Esophagus squamous epithelium (tissue), 5 donors: Measurements from ENCODE around the gene SPAG17. TPM values are rescaled to one million over a fixed set of nuclear protein-coding genes. Genes with fewer than 3 reads are reported as not detected.
A peak's percentile ranks its signal among the peaks of the same experiment; 100 is the strongest.

ENCODE experiments used
- DNase-seq: peaks from one replicate; lab custom pipeline; 2025; lab: John Stamatoyannopoulos, UW
- H3K27ac ChIP-seq, 4 donors: fragments of 200-600 bp; sonication (generic); one replicate each; pipeline ENCODE4 v1.5.1; 2016 to 2019; ENCODE audit warnings: mild to moderate bottlenecking in 1 of 4
- H3K27me3 ChIP-seq, 4 donors: fragments of 200-600 bp; sonication (generic); 1 replicate in 3 of 4; 2 replicates in 1 of 4; pipeline versions ENCODE4 v1.5.1 to v1.6.0; 2017 to 2021; ENCODE audit warnings: antibody characterized with exemption in 1 of 4
- H3K36me3 ChIP-seq, 3 donors: fragments of 200-600 bp; sonication (generic); one replicate each; pipeline ENCODE4 v1.5.1; 2016 to 2019
- H3K4me1 ChIP-seq, 3 donors: fragments of 200-600 bp; sonication (generic); one replicate each; pipeline ENCODE4 v1.5.1; 2017 to 2019
- H3K4me3 ChIP-seq, 4 donors: fragments of 200-600 bp; sonication (generic); 1 replicate in 3 of 4; 2 replicates in 1 of 4; pipeline ENCODE4 v1.5.1; 2016 to 2019; ENCODE audit warnings: mild to moderate bottlenecking in 2 of 4, moderate library complexity in 1 of 4
- H3K9me3 ChIP-seq, 3 donors: fragments of 200-600 bp; sonication (generic); one replicate each; pipeline ENCODE4 v1.5.1; 2016 to 2019
- CTCF ChIP-seq, 6 experiments: fragments of 450-650 bp in 4 of 6; fragments of 200-600 bp in 2 of 6; sonication (generic) in 2 of 6; IDR thresholded peaks; one replicate each; pipeline ENCODE4 v1.5.1; 2016 to 2019; ENCODE audit warnings: antibody characterized with exemption in 6 of 6, mild to moderate bottlenecking in 4 of 6, moderate library complexity in 4 of 6
- POLR2A ChIP-seq, 4 donors: fragments of 450-650 bp; IDR thresholded peaks; one replicate each; pipeline ENCODE4 v1.6.1; 2017; ENCODE audit warnings: antibody characterized with exemption in 4 of 4, mild to moderate bottlenecking in 4 of 4, moderate library complexity in 3 of 4
- WGBS, 2 donors: methylation state at CpG; one replicate each; pipeline ENCODE4 v1.1.5; 2018; 5-methylcytosine and 5-hydroxymethylcytosine counted together
- intact Hi-C: fragments of 100-400 bp; cut with DNase I; formaldehyde crosslinking; loops from one replicate; pipeline ENCODE4 v1.15.0; 2022
- total RNA-seq, 4 donors: library from RNA; depleted of rRNA; stranded (reverse); fragments of >200 nt; gene quantifications; one replicate each; pipeline ENCODE4 v1.1.0, GENCODE V29; 2016
- donor health status: DM: yes; HTN: yes; CAD: no.

SPAG17 gene
- total RNA-seq, 4 donors from 2014 or later = 8.8 to 20.9 (median 13.8) TPM

- H3K9me3 ChIP-seq = no peaks in the 10 kb centered on the region
- no peak for TF ChIP-seq CTCF (IDR thresholded peaks at IDR 0.05)
- no peak for TF ChIP-seq POLR2A (IDR thresholded peaks at IDR 0.05)
- no peaks in the 10 kb centered on the region for H3K27me3 ChIP-seq
- 29 to 50% methylated on average over 3 of the region's 3 CpGs for WGBS, 2 donors
- intact Hi-C loops = no loop called here
- no peaks in the 10 kb centered on the region for H3K4me1 ChIP-seq
- H3K4me3 ChIP-seq = no peak overlapping the region
- H3K36me3 ChIP-seq = no peaks in the 10 kb centered on the region
- DNase-seq = no peak
- no peak overlapping the region for H3K27ac ChIP-seq
Observed at GRCh38 chr1:118081387-118081786, 103.6 kb downstream of the SPAG17 start.

GRCh38 chr1:118077331-118078045, 107.5 kb downstream of the SPAG17 start:
- H3K27me3 ChIP-seq = no peaks in the 10 kb centered on the region
- no peaks in the 10 kb centered on the region for H3K4me1 ChIP-seq
- intact Hi-C loops = no loop called here
- TF ChIP-seq POLR2A (IDR thresholded peaks at IDR 0.05) (no peak), CTCF (IDR thresholded peaks at IDR 0.05) (peak in 5 of 6 experiments; percentile 22 to 47 (median 44))
- no peak for DNase-seq
- H3K9me3 ChIP-seq = no peaks in the 10 kb centered on the region
- H3K36me3 ChIP-seq = no peaks in the 10 kb centered on the region
- WGBS, 2 donors = 49 to 67% methylated on average over 2 of the region's 2 CpGs
- H3K4me3 ChIP-seq = no peak overlapping the region
- H3K27ac ChIP-seq = no peak overlapping the region

GRCh38 chr1:118075116-118075515, 109.9 kb downstream of the SPAG17 start:
- WGBS, 2 donors = 67 to 75% methylated on average over 3 of the region's 3 CpGs
- intact Hi-C loops = no loop called here
- H3K27ac ChIP-seq = no peak overlapping the region
- H3K27me3 ChIP-seq = no peaks in the 10 kb centered on the region
- no peak overlapping the region for H3K4me3 ChIP-seq
- no peaks in the 10 kb centered on the region for H3K36me3 ChIP-seq
- no peaks in the 10 kb centered on the region for H3K4me1 ChIP-seq
- DNase-seq = no peak
- H3K9me3 ChIP-seq = no peaks in the 10 kb centered on the region
- TF ChIP-seq POLR2A (IDR thresholded peaks at IDR 0.05) = no peak
- TF ChIP-seq CTCF (IDR thresholded peaks at IDR 0.05) = no peak

- no peak for DNase-seq
- Histone ChIP-seq H3K4me1 (no peaks in the 10 kb centered on the region), H3K9me3 (no peaks in the 10 kb centered on the region), H3K27me3 (no peaks in the 10 kb centered on the region), H3K36me3 (no peaks in the 10 kb centered on the region), H3K4me3 (no peak overlapping the region), H3K27ac (no peak overlapping the region)
- 51 to 57% methylated on average over 9 of the region's 9 CpGs for WGBS, 2 donors
- intact Hi-C loops = no loop called here
- TF ChIP-seq CTCF (IDR thresholded peaks at IDR 0.05) (no peak), POLR2A (IDR thresholded peaks at IDR 0.05) (no peak)
Observed at GRCh38 chr1:118073648-118074435, 111.2 kb downstream of the SPAG17 start.

GRCh38 chr1:118049981-118050380, 135.0 kb downstream of the SPAG17 start:
- no peaks in the 10 kb centered on the region for H3K9me3 ChIP-seq
- no peaks in the 10 kb centered on the region for H3K4me1 ChIP-seq
- H3K4me3 ChIP-seq = no peak overlapping the region
- no peak overlapping the region for H3K27ac ChIP-seq
- no peak for DNase-seq
- H3K27me3 ChIP-seq = no peaks in the 10 kb centered on the region
- H3K36me3 ChIP-seq = no peaks in the 10 kb centered on the region
- no peak for TF ChIP-seq CTCF (IDR thresholded peaks at IDR 0.05)
- TF ChIP-seq POLR2A (IDR thresholded peaks at IDR 0.05) = no peak
- 56 to 68% methylated on average over 2 of the region's 2 CpGs for WGBS, 2 donors
- intact Hi-C loops = no loop called here
